22Rv1 (cell line): Measurements from ENCODE around the gene HGS.
A peak's percentile ranks its signal among the peaks of the same experiment; 100 is the strongest.

Experiments used
- H3K27ac ChIP-seq: fragments of 450-650 bp; 2 replicates; pipeline ENCODE4 v1.5.1; 2017
- ZFX ChIP-seq: fragments of 450-650 bp; IDR thresholded peaks from 2 replicates; pipeline ENCODE4 v1.6.1; 2017; ENCODE audit warnings: antibody characterized with exemption, borderline replicate concordance
- TF ChIP-seq, protein P1 (sequence below): fragments of 450-650 bp; IDR thresholded peaks from 2 replicates; pipeline ENCODE4 v1.5.1; 2017; ENCODE audit warnings: mild to moderate bottlenecking

Gene HGS

DNA sequence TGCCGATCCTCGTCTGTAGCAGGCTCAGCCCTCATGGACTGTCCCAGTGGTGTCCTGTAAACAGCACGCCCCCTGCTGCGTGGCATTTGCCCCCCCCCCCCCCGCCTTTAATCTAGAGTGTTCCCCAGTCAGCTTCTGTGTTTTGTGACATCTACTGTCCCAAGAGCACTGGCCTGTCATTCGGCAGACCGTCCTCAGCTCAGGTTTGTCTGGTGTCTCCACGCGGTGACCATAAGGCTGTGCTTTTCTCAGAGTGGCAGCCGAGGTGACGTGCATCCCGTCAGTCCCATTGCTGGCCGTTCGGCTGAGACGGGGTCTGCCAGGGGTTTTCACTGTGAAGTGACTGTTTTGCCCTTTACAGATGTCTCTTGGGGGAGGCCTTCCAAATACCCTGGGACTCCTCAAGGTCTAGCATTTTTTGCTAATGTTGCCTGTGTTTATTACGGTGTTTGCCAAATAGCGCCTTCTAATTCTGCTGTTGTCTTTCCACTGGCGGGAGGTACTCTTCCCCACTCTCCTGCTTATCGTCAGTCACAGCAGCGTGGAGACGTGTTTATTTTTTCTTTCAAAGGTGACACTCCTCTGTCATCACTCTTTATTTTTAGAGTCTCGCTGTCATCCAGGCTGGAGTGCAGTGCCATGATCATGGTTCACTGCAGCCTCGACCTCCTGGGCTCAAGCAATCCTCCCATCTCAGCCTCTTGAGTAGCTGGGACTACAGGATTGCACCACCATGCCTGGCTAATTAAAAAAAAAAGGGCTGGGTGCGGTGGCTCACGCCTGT lies 13.6 kb downstream of the HGS start:
- TF ChIP-seq, protein P1, sequence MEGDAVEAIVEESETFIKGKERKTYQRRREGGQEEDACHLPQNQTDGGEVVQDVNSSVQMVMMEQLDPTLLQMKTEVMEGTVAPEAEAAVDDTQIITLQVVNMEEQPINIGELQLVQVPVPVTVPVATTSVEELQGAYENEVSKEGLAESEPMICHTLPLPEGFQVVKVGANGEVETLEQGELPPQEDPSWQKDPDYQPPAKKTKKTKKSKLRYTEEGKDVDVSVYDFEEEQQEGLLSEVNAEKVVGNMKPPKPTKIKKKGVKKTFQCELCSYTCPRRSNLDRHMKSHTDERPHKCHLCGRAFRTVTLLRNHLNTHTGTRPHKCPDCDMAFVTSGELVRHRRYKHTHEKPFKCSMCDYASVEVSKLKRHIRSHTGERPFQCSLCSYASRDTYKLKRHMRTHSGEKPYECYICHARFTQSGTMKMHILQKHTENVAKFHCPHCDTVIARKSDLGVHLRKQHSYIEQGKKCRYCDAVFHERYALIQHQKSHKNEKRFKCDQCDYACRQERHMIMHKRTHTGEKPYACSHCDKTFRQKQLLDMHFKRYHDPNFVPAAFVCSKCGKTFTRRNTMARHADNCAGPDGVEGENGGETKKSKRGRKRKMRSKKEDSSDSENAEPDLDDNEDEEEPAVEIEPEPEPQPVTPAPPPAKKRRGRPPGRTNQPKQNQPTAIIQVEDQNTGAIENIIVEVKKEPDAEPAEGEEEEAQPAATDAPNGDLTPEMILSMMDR: no peak
- no peak for TF ChIP-seq ZFX
- no peak overlapping the region for H3K27ac ChIP-seq

DNA sequence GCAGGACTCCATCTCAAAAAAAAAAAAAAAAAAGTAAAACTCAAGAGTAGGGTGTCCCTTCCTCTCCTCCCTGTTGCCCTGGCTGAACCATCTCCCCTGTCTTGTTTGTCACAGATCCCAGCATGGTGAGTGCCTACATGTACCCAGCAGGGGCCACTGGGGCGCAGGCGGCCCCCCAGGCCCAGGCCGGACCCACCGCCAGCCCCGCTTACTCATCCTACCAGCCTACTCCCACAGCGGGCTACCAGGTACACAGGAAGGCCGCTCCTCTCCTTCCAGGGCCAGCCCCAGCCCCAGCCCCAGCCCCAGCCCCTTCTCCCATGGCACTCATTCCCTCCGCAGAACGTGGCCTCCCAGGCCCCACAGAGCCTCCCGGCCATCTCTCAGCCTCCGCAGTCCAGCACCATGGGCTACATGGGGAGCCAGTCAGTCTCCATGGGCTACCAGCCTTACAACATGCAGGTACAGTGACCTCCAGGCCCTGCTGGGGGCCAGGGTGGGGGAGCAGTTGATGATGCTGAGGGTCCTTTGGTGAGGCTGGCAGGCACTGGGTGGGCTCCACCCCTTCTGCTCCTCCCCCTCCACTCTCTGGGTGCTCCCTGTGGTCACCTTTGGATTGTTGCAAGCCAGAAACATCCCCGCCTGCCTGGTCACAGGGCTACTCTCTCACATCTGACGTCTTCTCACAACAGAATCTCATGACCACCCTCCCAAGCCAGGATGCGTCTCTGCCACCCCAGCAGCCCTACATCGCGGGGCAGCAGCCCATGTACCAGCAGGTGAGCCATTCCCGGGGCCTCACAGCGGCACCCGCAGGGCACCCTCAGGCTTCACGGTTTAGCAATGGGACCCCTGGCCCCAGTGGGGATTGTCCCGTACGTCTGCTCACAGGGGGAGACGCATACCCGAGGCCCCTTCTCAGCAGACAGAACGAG lies 16.8 kb downstream of the HGS start:
- H3K27ac ChIP-seq: peak overlapping the region; percentile 90; the same call in 1 of the 2 replicates
- no peak for TF ChIP-seq ZFX
- TF ChIP-seq, protein P1: no peak

DNA sequence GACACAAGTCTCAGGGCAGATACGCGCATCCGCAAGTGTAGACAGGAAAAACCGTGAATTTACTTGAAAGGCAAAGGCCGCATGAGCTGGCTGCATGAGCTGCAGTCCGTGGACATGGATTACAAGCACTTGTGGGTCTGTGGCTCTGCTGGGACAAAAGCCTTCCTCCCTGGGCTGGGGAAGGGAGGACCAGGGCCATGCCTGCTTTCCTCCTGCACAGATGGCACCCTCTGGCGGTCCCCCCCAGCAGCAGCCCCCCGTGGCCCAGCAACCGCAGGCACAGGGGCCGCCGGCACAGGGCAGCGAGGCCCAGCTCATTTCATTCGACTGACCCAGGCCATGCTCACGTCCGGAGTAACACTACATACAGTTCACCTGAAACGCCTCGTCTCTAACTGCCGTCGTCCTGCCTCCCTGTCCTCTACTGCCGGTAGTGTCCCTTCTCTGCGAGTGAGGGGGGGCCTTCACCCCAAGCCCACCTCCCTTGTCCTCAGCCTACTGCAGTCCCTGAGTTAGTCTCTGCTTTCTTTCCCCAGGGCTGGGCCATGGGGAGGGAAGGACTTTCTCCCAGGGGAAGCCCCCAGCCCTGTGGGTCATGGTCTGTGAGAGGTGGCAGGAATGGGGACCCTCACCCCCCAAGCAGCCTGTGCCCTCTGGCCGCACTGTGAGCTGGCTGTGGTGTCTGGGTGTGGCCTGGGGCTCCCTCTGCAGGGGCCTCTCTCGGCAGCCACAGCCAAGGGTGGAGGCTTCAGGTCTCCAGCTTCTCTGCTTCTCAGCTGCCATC lies 17.7 kb downstream of the HGS start:
- peak overlapping the region; percentile 90 for H3K27ac ChIP-seq

DNA sequence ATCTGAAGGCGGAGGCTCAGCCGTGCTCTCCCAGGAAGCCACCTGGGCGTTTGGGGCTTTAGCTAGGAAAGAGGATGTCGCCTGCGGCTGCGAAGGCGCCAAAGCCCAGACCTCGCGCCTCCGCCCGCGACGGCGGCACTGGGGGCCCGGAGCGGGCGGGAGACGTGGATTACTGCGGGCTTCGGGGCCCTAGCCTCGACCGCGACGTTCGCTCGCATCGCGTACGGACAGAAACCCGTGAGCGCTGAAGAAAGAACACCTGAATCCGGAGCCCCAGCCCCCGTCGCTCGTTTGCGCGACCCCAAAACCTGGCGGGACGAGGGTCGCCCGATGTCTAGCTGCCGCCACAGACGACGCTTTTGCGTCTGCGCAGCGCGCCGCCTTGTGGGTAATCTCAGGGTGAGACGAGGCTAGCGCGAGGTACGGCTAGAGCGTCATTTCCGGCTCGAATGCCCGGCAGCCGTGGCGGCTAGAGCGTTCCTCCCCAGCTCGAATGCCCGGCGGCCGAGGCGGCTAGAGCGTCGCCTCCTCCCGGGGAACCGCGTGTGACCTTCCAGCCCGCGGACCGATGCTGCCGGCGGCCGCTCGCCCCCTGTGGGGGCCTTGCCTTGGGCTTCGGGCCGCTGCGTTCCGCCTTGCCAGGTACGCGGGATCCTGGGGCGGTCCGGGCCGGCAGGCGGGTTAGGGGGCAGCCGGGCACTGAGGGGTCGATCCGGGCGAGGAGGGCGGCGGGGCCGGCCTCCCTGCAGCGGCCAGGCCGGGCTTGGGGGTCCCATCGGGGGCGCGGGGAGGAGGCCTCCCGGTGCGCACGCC lies 19.3 kb downstream of the HGS start, which contains the start of gene MRPL12:
MRPL12 (plus strand) TSS at position 434 of the 813 bp plus-strand sequence; CDS start at position 569, 135 bp downstream.
- peak within 1 kb of the TSS; percentile 90 for H3K27ac ChIP-seq
- no peak for TF ChIP-seq ZFX
- TF ChIP-seq, protein P1: peak; percentile 16

More for the DNA sequence above, 17.7 kb downstream of the HGS start:
- TF ChIP-seq ZFX: no peak
- TF ChIP-seq, protein P1: no peak

DNA sequence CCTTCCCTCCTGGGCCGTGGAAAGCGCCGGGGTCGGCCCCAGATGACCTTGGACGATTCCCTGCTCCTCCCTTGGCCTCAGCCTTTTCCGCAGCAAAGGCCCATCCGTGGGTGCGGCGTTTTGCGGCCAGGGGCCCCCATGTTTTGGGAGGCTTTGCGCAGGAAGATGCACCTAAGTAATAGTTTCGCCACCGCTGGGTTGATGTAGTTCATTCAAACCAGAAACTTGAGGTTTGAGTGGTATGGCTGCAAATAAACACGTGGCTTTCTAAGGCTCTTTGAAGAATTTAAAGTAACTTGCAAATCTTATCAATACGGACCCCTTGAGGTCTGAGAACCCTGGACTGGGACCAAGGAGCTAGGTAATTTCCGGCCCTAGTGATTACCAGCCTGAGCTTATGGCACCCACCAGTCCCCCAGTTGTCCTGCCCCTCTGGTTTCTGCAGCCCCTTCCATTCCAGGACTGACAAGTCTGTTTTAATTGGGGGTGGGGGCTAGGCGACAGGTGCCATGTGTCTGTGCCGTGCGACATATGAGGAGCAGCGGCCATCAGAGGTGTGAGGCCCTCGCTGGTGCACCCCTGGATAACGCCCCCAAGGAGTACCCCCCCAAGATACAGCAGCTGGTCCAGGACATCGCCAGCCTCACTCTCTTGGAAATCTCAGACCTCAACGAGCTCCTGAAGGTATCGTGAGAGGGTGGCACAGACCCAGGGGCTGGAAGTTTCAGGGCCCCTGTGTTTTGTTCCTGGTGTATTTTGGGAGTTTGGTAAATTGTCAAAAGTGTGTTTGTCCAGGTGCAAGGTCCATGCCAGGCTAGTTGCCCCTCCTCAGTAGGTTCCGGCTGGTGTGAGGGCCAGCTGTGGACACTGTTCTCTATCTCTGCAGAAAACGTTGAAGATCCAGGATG lies 20.2 kb downstream of the HGS start:
- peak overlapping the region; percentile 90 for H3K27ac ChIP-seq
- TF ChIP-seq, protein P1: no peak
- TF ChIP-seq ZFX: no peak
